ENCODE data around the gene AP3B1. TPM values are rescaled to one million over a fixed set of nuclear protein-coding genes. Genes with fewer than 3 reads are reported as not detected.

Gene AP3B1
- total and polyA plus RNA-seq, 4 donors, result 26.4 to 50.4 (median 33.3) TPM

- peaks cover 0 to 4% (median 1%) of the 10 kb centered on the region in 4 donors for H3K36me3 ChIP-seq (ENCODE audit: control insufficient read depth in 4 of 4, insufficient read depth in 4 of 4, low read length in 4 of 4)
- H3K27ac ChIP-seq (ENCODE audit: low read depth in 1 of 2, low read length in 1 of 2), result no peak overlapping the region
- H3K9me3 ChIP-seq (ENCODE audit: control insufficient read depth in 4 of 4, insufficient read depth in 3 of 4, low read length in 3 of 4), result no peaks in the 10 kb centered on the region
- 80 to 95% methylated on average over 1 of the region's 1 CpG for WGBS, 2 donors
- no peaks in the 10 kb centered on the region for H3K27me3 ChIP-seq (ENCODE audit: control insufficient read depth in 3 of 3, insufficient read depth in 3 of 3, low read length in 2 of 3)
- no peak for TF ChIP-seq CTCF (IDR thresholded peaks at IDR 0.05; ENCODE audit: control extremely low read depth, extremely low read depth)
- peaks cover 0 to 6% (median 2%) of the 10 kb centered on the region in 5 donors for H3K4me1 ChIP-seq (ENCODE audit: control insufficient read depth in 5 of 5, insufficient read depth in 5 of 5, low read length in 5 of 5)
- DNase-seq, result no peak
- ATAC-seq (ENCODE audit: insufficient read depth, low FRiP score), result no peak
- H3K4me3 ChIP-seq, result no peak overlapping the region
- H3K9ac ChIP-seq (ENCODE audit: insufficient read depth in 1 of 2, low read length in 2 of 2), result no peak overlapping the region
Measured at GRCh38 chr5:78004559-78004958, 289.9 kb downstream of the AP3B1 start.

GRCh38 chr5:78003919-78004318 is 290.6 kb downstream of the AP3B1 start:
- Histone ChIP-seq H3K4me1 (ENCODE audit: control insufficient read depth in 5 of 5, insufficient read depth in 5 of 5, low read length in 5 of 5) (peaks cover 0 to 6% (median 2%) of the 10 kb centered on the region in 5 donors), H3K27ac (ENCODE audit: low read depth in 1 of 2, low read length in 1 of 2) (no peak overlapping the region), H3K36me3 (ENCODE audit: control insufficient read depth in 4 of 4, insufficient read depth in 4 of 4, low read length in 4 of 4) (peaks cover 0 to 4% (median 1%) of the 10 kb centered on the region in 4 donors), H3K9ac (ENCODE audit: insufficient read depth in 1 of 2, low read length in 2 of 2) (no peak overlapping the region), H3K27me3 (ENCODE audit: control insufficient read depth in 3 of 3, insufficient read depth in 3 of 3, low read length in 2 of 3) (no peaks in the 10 kb centered on the region), H3K4me3 (no peak overlapping the region), H3K9me3 (ENCODE audit: control insufficient read depth in 4 of 4, insufficient read depth in 3 of 4, low read length in 3 of 4) (no peaks in the 10 kb centered on the region)
- no peak for DNase-seq
- WGBS, 2 donors, result 93 to 95% methylated on average over 7 of the region's 7 CpGs
- no peak for ATAC-seq (ENCODE audit: insufficient read depth, low FRiP score)
- no peak for TF ChIP-seq CTCF (IDR thresholded peaks at IDR 0.05; ENCODE audit: control extremely low read depth, extremely low read depth)

GRCh38 chr5:78003450-78003849 is 291.0 kb downstream of the AP3B1 start:
- WGBS, 2 donors, result 71 to 78% methylated on average over 5 of the region's 5 CpGs
- H3K4me1 ChIP-seq (ENCODE audit: control insufficient read depth in 5 of 5, insufficient read depth in 5 of 5, low read length in 5 of 5), result peaks cover 0 to 6% (median 2%) of the 10 kb centered on the region in 5 donors
- DNase-seq, result no peak

More at GRCh38 chr5:78003450-78003849, 291.0 kb downstream of the AP3B1 start:
- H3K36me3 ChIP-seq (ENCODE audit: control insufficient read depth in 4 of 4, insufficient read depth in 4 of 4, low read length in 4 of 4), result peaks cover 0 to 4% (median 1%) of the 10 kb centered on the region in 4 donors
- H3K4me3 ChIP-seq, result no peak overlapping the region
- H3K27ac ChIP-seq (ENCODE audit: low read depth in 1 of 2, low read length in 1 of 2), result no peak overlapping the region
- H3K9ac ChIP-seq (ENCODE audit: insufficient read depth in 1 of 2, low read length in 2 of 2), result no peak overlapping the region
- no peak for ATAC-seq (ENCODE audit: insufficient read depth, low FRiP score)
- no peaks in the 10 kb centered on the region for H3K9me3 ChIP-seq (ENCODE audit: control insufficient read depth in 4 of 4, insufficient read depth in 3 of 4, low read length in 3 of 4)
- no peaks in the 10 kb centered on the region for H3K27me3 ChIP-seq (ENCODE audit: control insufficient read depth in 3 of 3, insufficient read depth in 3 of 3, low read length in 2 of 3)
- TF ChIP-seq CTCF (IDR thresholded peaks at IDR 0.05; ENCODE audit: control extremely low read depth, extremely low read depth), result no peak
